Measurements from ENCODE around the gene CETN2. TPM values are rescaled to one million over a fixed set of nuclear protein-coding genes. Genes with fewer than 3 reads are reported as not detected.
"Not testable (repeated sequence)": the region's sequence is repeated elsewhere in the genome, so short reads cannot be mapped to it uniquely, and the experiment has no call there.

CETN2 gene
- 28.0 TPM for polyA plus RNA-seq (ENCODE audit: insufficient read length)

GRCh38 chrX:152830312-152831305 lies at the start of gene CETN2, which contains the start of gene NSDHL:
CETN2 (minus strand) TSS chrX:152830757; CDS start chrX:152830710, 47 bp downstream.
NSDHL (plus strand) TSS chrX:152831063; CDS start chrX:152846325, 15,262 bp downstream.
- DNase-seq: peak; percentile 95

GRCh38 chrX:152878976-152879755 lies 48.6 kb upstream of the CETN2 start:
- no peak for DNase-seq

GRCh38 chrX:152876931-152877840 lies 46.6 kb upstream of the CETN2 start:
- DNase-seq: no peak

GRCh38 chrX:152873361-152873760 lies 42.8 kb upstream of the CETN2 start:
- DNase-seq: no peak

GRCh38 chrX:152872522-152872921 lies 42.0 kb upstream of the CETN2 start:
- no peak for DNase-seq

- no peak for DNase-seq
Observed at GRCh38 chrX:152871260-152871659, 40.7 kb upstream of the CETN2 start.

GRCh38 chrX:152869972-152870371 lies 39.4 kb upstream of the CETN2 start:
- DNase-seq: no peak

GRCh38 chrX:152866386-152866785 lies 35.8 kb upstream of the CETN2 start:
- no peak for DNase-seq

- peak; percentile 8 for DNase-seq
Observed at GRCh38 chrX:152865232-152865920, 34.8 kb upstream of the CETN2 start.

GRCh38 chrX:152861826-152862225 lies 31.3 kb upstream of the CETN2 start:
- no peak for DNase-seq

GRCh38 chrX:152861116-152861515 lies 30.6 kb upstream of the CETN2 start:
- no peak for DNase-seq

GRCh38 chrX:152853986-152854385 lies 23.4 kb upstream of the CETN2 start:
- DNase-seq: no peak

- DNase-seq: no peak
Observed at GRCh38 chrX:152850465-152850864, 19.9 kb upstream of the CETN2 start.

GRCh38 chrX:152847281-152847680 lies 16.7 kb upstream of the CETN2 start:
- no peak for DNase-seq

- DNase-seq: no peak
Observed at GRCh38 chrX:152845618-152846240, 15.2 kb upstream of the CETN2 start.

- no peak for DNase-seq
Observed at GRCh38 chrX:152844256-152844655, 13.7 kb upstream of the CETN2 start.

GRCh38 chrX:152843852-152844251 lies 13.3 kb upstream of the CETN2 start:
- no peak for DNase-seq

- DNase-seq: no peak
Observed at GRCh38 chrX:152842772-152843338, 12.3 kb upstream of the CETN2 start.

GRCh38 chrX:152835470-152835869 lies 4.9 kb upstream of the CETN2 start:
- not testable (repeated sequence) for DNase-seq

GRCh38 chrX:152833378-152833777 lies 2.8 kb upstream of the CETN2 start:
- no peak for DNase-seq

GRCh38 chrX:152832520-152832919 lies 2.0 kb upstream of the CETN2 start:
- DNase-seq: no peak
